Stimulated activated CD8-positive, alpha-beta memory T cell treated with anti-CD3 and anti-CD28 coated beads, Interleukin-12 subunit alpha, Interleukin-12 subunit beta, amount 100 ng/mL, for 24 hours (primary cell): Measurements from ENCODE around the gene CPOX.

ENCODE experiments used
- DNase-seq: peaks from one replicate; pipeline ENCODE4 v3.0.0-alpha.2; 2020; ENCODE audit errors: extremely low read depth

CPOX gene

DNA sequence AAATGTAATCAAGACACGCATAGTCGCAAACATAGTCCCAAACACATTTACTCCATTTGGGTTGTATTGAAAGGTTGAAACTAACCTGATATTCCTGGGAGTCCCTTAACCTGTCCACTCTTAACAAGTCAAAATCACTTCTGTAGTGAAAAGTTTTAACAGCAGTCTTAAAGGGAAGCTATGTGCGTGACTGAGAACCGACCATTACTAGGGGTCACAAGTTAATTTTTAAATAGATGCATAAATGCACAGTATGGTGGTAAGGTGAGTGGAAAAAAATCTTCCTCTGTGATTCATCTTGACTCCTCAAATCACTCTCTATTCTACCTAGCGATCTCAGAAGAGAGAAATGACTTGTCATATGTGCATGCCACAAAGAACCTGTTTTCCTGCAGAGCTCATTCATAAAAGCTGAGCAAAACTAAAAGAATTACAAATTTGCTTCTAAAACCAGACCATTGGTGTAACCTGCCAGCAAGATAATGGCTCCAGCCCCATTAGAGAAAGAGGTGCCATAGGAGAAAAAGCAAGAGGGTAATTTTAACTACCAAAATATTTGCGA lies 56.9 kb downstream of the CPOX start:
- DNase-seq, result no peak

DNA sequence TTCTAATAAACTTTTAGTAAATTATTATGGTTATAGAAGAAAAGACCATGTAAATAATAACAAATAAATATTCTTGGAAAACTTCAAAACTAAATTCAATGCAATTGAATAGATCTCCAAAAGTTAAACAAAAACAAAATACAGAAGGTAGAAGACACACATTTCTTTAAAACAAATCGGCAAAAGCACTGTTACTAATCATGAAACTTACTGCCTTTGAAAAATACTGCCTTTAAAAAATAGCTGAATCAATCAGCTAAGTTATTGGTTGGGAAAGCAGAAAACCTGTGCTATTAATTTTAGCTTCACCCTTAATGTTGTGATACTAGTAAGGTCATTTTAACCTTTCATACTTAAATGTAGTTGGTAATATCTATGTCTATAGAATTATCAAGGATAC lies 58.7 kb downstream of the CPOX start:
- no peak for DNase-seq

DNA sequence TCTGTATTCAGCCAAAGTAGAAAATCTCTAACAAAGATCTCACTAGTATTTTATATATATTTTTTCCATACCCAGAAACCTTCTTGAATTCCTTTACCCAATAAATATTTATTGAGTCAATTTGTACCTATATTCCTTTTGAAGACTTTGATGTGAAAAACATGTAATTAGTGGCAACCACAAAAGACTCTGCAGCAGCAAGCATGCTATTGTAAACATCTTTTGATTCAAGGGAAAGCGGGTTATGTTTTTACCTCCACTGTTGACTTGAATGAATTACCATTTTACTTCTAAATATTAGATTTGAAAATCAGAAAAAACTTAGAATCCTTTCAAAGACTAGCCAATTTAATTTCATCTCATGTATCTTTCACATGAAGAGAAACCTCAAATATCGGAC lies 59.2 kb downstream of the CPOX start:
- DNase-seq, result no peak

DNA sequence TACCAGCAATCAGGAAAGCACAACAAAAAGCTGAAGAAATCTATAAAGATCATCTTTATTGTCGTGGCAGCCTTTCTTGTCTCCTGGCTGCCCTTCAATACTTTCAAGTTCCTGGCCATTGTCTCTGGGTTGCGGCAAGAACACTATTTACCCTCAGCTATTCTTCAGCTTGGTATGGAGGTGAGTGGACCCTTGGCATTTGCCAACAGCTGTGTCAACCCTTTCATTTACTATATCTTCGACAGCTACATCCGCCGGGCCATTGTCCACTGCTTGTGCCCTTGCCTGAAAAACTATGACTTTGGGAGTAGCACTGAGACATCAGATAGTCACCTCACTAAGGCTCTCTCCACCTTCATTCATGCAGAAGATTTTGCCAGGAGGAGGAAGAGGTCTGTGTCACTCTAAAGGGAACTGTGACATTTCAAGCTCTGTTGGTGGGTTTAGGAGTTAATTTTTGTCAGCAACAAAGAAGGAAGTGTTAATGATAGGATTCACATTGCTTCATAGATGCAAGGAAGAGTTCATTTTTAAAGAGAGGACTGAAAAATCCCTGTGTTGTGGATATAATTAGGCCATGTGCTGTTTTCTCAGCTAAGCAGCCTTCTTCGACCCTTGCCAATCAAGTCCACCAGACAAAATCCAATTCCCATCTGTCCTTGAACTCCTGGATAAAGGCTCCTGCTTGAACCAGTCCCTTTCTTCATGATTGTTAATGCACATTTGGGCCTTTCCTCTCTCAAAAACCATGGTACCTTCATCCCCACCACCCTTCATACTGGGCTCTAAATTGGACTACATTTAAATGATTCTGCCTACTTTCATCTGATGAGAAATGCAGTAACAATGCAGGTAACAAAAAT lies 60.5 kb downstream of the CPOX start:
- DNase-seq, result no peak

DNA sequence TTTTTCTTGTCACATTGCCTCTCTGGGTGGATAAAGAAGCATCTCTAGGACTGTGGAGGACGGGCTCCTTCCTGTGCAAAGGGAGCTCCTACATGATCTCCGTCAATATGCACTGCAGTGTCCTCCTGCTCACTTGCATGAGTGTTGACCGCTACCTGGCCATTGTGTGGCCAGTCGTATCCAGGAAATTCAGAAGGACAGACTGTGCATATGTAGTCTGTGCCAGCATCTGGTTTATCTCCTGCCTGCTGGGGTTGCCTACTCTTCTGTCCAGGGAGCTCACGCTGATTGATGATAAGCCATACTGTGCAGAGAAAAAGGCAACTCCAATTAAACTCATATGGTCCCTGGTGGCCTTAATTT lies 61.2 kb downstream of the CPOX start:
- no peak for DNase-seq

DNA sequence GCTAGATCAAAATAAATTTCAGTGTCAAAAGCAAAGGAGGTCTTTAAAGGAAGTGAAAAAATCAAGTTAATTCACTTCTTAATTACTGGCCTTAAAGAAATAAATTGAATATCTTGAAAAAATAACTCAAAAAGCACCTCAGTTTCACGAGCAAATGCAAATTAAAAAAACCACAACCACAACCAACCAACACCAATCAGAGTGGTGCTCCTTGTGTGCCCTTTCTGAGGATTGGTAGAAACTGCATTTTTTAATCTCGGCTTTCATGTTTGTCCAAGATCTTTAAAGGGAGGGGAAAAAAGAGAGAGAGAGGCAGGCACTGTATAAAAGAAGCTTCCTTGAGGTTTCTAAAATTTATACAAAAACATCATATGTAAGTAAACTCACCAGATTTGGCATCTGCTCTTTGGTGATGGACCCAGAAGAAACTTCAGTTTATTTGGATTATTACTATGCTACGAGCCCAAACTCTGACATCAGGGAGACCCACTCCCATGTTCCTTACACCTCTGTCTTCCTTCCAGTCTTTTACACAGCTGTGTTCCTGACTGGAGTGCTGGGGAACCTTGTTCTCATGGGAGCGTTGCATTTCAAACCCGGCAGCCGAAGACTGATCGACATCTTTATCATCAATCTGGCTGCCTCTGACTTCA lies 61.7 kb downstream of the CPOX start, which contains the start of gene GPR15:
TSS of gene GPR15 (plus strand) at position 357 of the 653 bp plus-strand sequence. CDS start at position 413, 56 bp downstream.
- DNase-seq, result no peak

DNA sequence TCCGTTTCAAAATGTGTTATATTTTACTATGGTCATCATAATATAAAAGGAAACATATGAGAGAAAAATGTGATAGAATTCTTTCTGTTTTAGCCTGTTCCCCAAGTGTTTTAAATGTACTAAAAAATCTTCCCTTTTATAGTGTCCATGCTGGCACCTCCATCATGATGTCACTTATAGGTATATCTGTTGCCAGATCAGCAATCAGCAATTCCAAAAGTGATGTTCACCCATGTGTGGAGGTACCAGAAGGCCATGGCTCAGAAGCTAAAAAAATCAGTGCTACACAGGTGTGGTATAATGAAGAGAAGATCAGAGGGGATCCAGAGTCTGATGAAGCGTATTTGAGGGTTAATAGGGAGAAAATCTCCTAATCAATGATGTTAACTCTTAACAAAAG lies 62.7 kb downstream of the CPOX start:
- no peak for DNase-seq

DNA sequence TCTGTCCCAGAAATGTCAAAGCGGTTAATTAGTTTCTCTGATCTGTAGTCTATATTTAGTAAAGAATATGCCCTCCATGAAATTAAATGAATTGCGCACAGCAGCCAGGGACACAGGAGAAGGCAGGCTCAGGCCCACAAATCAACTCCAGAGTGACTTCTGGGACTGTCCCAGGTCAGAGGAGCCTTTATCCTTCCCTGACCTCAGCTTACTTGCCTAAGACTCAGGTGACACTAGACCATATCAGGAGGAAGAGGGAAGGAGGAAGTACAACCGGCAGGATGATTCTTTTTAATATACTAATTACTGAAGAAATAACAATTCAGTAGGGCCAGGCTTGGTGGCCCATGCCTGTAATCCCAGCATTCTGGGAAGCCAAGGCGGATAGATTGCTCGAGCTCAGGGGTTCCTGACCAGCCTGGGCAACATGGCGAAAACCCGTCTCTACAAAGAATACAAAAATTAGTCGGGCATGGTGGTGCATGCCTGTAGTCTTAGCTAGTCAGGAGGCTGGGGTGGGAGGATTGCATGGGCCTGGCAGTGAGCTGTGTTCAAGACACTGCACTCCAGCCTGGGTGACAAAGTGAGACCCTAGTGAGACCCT lies 63.5 kb downstream of the CPOX start:
- DNase-seq, result no peak
